SKM-1 (cell line): Measurements from ENCODE around the gene MASP1.

Source experiments
- DNase-seq: peaks from one replicate; lab custom pipeline; 2025; ENCODE audit not compliant: unreplicated experiment; lab: John Stamatoyannopoulos, UW

Gene MASP1

GRCh38 chr3:187191271-187191670 lies 100.3 kb downstream of the MASP1 start:
- no peak for DNase-seq

- DNase-seq: no peak
Observed at GRCh38 chr3:187188931-187189330, 102.6 kb downstream of the MASP1 start.

GRCh38 chr3:187186801-187187421 lies 104.6 kb downstream of the MASP1 start:
- no peak for DNase-seq

GRCh38 chr3:187186375-187186774 lies 105.2 kb downstream of the MASP1 start:
- no peak for DNase-seq

GRCh38 chr3:187185759-187186158 lies 105.8 kb downstream of the MASP1 start:
- DNase-seq: no peak
